WTC11 (cell line): ENCODE data around the gene MYO7B.

Source experiments
- NR3C1 ChIP-seq: sonication (generic); formaldehyde crosslinking; conservative IDR thresholded peaks from 2 replicates; pipeline ENCODE4 v1.8.1; 2023; ENCODE audit warnings: low read depth, mild to moderate bottlenecking, missing genetic modification reagents
- PRDM15 ChIP-seq: sonication (generic); formaldehyde crosslinking; IDR thresholded peaks from 2 replicates; pipeline ENCODE4 v1.8.0; 2022; ENCODE audit warnings: missing genetic modification reagents
- TEAD4 ChIP-seq: sonication (generic); formaldehyde crosslinking; IDR thresholded peaks from 2 replicates; pipeline ENCODE4 v1.8.0; 2022; ENCODE audit warnings: mild to moderate bottlenecking, missing genetic modification reagents
- TP53 ChIP-seq: sonication (generic); formaldehyde crosslinking; IDR thresholded peaks from 2 replicates; pipeline ENCODE4 v1.8.1; 2023; ENCODE audit warnings: mild to moderate bottlenecking, missing genetic modification reagents
- ZBTB21 ChIP-seq: sonication (generic); formaldehyde crosslinking; IDR thresholded peaks from 2 replicates; pipeline ENCODE4 v1.8.1; 2023; ENCODE audit warnings: mild to moderate bottlenecking, missing genetic modification reagents, borderline replicate concordance
- TF ChIP-seq, protein P1 (sequence below): fragments of 200-600 bp; IDR thresholded peaks from 2 replicates; pipeline ENCODE4 v1.8.0; 2022; ENCODE audit warnings: antibody characterized with exemption

DNA sequence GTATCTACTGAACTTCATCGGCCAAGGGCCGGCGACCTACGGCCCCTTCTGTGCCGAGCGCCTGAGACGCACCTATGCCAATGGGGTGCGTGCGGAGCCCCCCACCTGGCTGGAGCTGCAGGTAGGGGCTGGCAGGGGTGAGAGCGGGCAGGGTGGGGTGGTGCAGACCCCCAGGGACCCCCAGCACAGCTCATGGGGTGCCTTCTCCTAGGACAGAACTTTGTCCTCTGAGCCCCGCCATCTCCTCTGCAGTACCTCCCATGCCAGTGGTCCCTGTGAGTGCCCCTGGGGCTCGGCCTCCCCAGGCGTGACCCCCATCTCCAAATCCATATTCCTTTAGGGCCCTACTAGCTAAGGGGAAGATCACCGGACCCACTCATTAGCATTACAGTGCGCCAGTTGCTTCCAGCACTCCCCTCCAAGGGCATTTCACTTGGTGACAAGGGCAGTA is 86.5 kb downstream of the MYO7B start:
- TF ChIP-seq TP53 = no peak
- TF ChIP-seq NR3C1 (CRISPR knock-in tag) = no peak
- TF ChIP-seq, protein P1, sequence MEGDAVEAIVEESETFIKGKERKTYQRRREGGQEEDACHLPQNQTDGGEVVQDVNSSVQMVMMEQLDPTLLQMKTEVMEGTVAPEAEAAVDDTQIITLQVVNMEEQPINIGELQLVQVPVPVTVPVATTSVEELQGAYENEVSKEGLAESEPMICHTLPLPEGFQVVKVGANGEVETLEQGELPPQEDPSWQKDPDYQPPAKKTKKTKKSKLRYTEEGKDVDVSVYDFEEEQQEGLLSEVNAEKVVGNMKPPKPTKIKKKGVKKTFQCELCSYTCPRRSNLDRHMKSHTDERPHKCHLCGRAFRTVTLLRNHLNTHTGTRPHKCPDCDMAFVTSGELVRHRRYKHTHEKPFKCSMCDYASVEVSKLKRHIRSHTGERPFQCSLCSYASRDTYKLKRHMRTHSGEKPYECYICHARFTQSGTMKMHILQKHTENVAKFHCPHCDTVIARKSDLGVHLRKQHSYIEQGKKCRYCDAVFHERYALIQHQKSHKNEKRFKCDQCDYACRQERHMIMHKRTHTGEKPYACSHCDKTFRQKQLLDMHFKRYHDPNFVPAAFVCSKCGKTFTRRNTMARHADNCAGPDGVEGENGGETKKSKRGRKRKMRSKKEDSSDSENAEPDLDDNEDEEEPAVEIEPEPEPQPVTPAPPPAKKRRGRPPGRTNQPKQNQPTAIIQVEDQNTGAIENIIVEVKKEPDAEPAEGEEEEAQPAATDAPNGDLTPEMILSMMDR = no peak
- TF ChIP-seq ZBTB21 = no peak
- no peak for TF ChIP-seq PRDM15 (CRISPR knock-in tag)
- no peak for TF ChIP-seq TEAD4 (CRISPR knock-in tag)
